HepG2 (cell line): ENCODE results near the gene ATP13A2. TPM values are rescaled to one million over a fixed set of nuclear protein-coding genes. Genes with fewer than 3 reads are reported as not detected.

Source experiments
- ATAC-seq: fragments of 200-7000 bp; cut with Tn5 transposase; 3 replicates; pipeline ENCODE4 v1.9.1; 2020; ENCODE audit warnings: mild to moderate bottlenecking, moderate library complexity
- BruUV-seq: library from RNA; stranded (reverse); fragments of 400-500 nt; replicated peaks from 2 replicates; lab custom pipeline; 2021; lab: Mats Ljungman, UMichigan
- CTCF ChIA-PET: fragments of 300-600 bp; formaldehyde crosslinking; extraction: SDS; loops from one replicate; lab custom pipeline; 2021; ENCODE audit warnings: low total read pairs, inconsistent platforms, low intra/inter-chr PET ratio; lab: Yijun Ruan, JAX
- POLR2A ChIA-PET: fragments of 350-600 bp; sonication (Branson Sonifier 250); formaldehyde crosslinking; loops from one replicate; lab custom pipeline; 2020; ENCODE audit warnings: antibody characterized with exemption, inconsistent platforms; lab: Yijun Ruan, JAX
- DNase-seq: peaks from one replicate; pipeline ENCODE4 v3.0.0-alpha.2; 2015; ENCODE audit warnings: low spot score
- FAIRE-seq: peaks from 3 replicates; lab custom pipeline; 2011; peaks lifted over from hg19 to GRCh38; lab: Jason Lieb, UNC
- H2AFZ ChIP-seq: one replicate; pipeline ENCODE4 v1.6.1; 2011; ENCODE audit warnings: low read length, inconsistent platforms
- H3K27ac ChIP-seq: fragments of 300-600 bp; 3 replicates; pipeline ENCODE4 v1.8.0; 2011; ENCODE audit warnings: mixed run types, mild to moderate bottlenecking, mixed read lengths, low read length, inconsistent platforms; ENCODE audit not compliant: insufficient read depth; ENCODE audit errors: extremely low read length
- H3K27me3 ChIP-seq, 2 experiments: fragments of 200-600 bp in 1 of 2; 2 replicates in 1 of 2; 3 replicates in 1 of 2; pipeline versions ENCODE4 v1.6.0 to v1.8.0; 2011; ENCODE audit warnings: low read length in 2 of 2, mild to moderate bottlenecking in 2 of 2, moderate library complexity in 2 of 2, inconsistent platforms in 1 of 2; ENCODE audit not compliant: insufficient read depth in 2 of 2, control insufficient read depth in 1 of 2
- H3K36me3 ChIP-seq, 2 experiments: fragments of 200-600 bp in 1 of 2; replicated peaks in 1 of 2; 2 replicates in 1 of 2; 3 replicates in 1 of 2; pipeline versions ENCODE4 v1.5.1 to v1.8.0; 2011; ENCODE audit warnings: low read length in 2 of 2, inconsistent platforms in 1 of 2; ENCODE audit not compliant: insufficient read depth in 2 of 2, control insufficient read depth in 1 of 2
- H3K4me1 ChIP-seq: 2 replicates; pipeline ENCODE4 v1.5.1; 2012; ENCODE audit warnings: low read length, inconsistent platforms; ENCODE audit not compliant: insufficient read depth
- H3K4me2 ChIP-seq: 2 replicates; pipeline ENCODE4 v1.6.0; 2011; ENCODE audit warnings: low read depth, low read length, inconsistent platforms
- H3K4me3 ChIP-seq, 3 experiments: fragments of 200-600 bp in 1 of 3; sonication (generic), shearing (Covaris generic) in 1 of 3; replicated peaks in 1 of 3; 2 replicates each; pipeline ENCODE4 v1.5.1; 2011 to 2016; ENCODE audit warnings: low read length in 3 of 3, inconsistent platforms in 2 of 3, low read depth in 2 of 3, mild to moderate bottlenecking in 2 of 3, control low read depth in 1 of 3, mixed read lengths in 1 of 3; ENCODE audit not compliant: insufficient read depth in 1 of 3
- H3K79me2 ChIP-seq: one replicate; pipeline ENCODE4 v1.6.1; 2011; ENCODE audit warnings: low read length, inconsistent platforms; ENCODE audit not compliant: insufficient read depth
- H3K9ac ChIP-seq: 2 replicates; pipeline ENCODE4 v1.6.0; 2011; ENCODE audit warnings: mild to moderate bottlenecking, low read depth, low read length, inconsistent platforms; ENCODE audit not compliant: insufficient read depth
- H3K9me3 ChIP-seq: 2 replicates; pipeline ENCODE4 v1.5.1; 2012; ENCODE audit warnings: mild to moderate bottlenecking, low read length
- H4K20me1 ChIP-seq: 2 replicates; pipeline ENCODE4 v1.6.0; 2011; ENCODE audit warnings: inconsistent platforms, mild to moderate bottlenecking, low read length, moderate library complexity; ENCODE audit not compliant: insufficient read depth
- ETS1 ChIP-seq: sonication (generic); formaldehyde crosslinking; IDR thresholded peaks from 2 replicates; pipeline ENCODE4 v1.4.0; 2020; ENCODE audit warnings: missing genetic modification reagents
- HDAC1 ChIP-seq: sonication (generic); formaldehyde crosslinking; IDR thresholded peaks from 2 replicates; pipeline ENCODE4 v1.5.1; 2020; ENCODE audit warnings: mild to moderate bottlenecking, missing genetic modification reagents
- NFKB2 ChIP-seq: sonication (generic); formaldehyde crosslinking; IDR thresholded peaks from 2 replicates; pipeline ENCODE4 v1.4.0; 2020; ENCODE audit warnings: missing genetic modification reagents, borderline replicate concordance
- NKX3-1 ChIP-seq: sonication (generic); formaldehyde crosslinking; IDR thresholded peaks from 2 replicates; pipeline ENCODE4 v1.5.0; 2020; ENCODE audit warnings: missing genetic modification reagents
- TEAD2 ChIP-seq: sonication (generic); formaldehyde crosslinking; IDR thresholded peaks from 2 replicates; pipeline ENCODE4 v1.9.0; 2021; ENCODE audit warnings: missing genetic modification reagents
- TFE3 ChIP-seq: IDR thresholded peaks from 2 replicates; pipeline ENCODE4 v1.6.1; 2016
- ZFX ChIP-seq: sonication (generic); formaldehyde crosslinking; IDR thresholded peaks from 2 replicates; pipeline ENCODE4 v1.4.0; 2020; ENCODE audit warnings: mild to moderate bottlenecking, low read depth, missing genetic modification reagents, moderate library complexity
- ZNF253 ChIP-seq: sonication (generic); formaldehyde crosslinking; IDR thresholded peaks from 2 replicates; pipeline ENCODE4 v1.8.0; 2022; ENCODE audit warnings: mild to moderate bottlenecking, missing genetic modification reagents, borderline replicate concordance
- ZNF326 ChIP-seq: sonication (generic); formaldehyde crosslinking; IDR thresholded peaks from 2 replicates; pipeline ENCODE4 v1.4.0; 2020; ENCODE audit warnings: missing genetic modification reagents, borderline replicate concordance
- ZNF644 ChIP-seq: IDR thresholded peaks from 2 replicates; pipeline ENCODE4 v1.6.1; 2016; ENCODE audit warnings: low read depth
- ZNF841 ChIP-seq: sonication (generic); formaldehyde crosslinking; IDR thresholded peaks from 2 replicates; pipeline ENCODE4 v1.8.1; 2023; ENCODE audit warnings: missing genetic modification reagents, borderline replicate concordance
- WGBS: methylation state at CpG from one replicate; pipeline ENCODE4 v1.1.6; 2017; ENCODE audit warnings: low lambda C conversion rate; 5-methylcytosine and 5-hydroxymethylcytosine counted together
- in situ Hi-C: cut with HindIII; loops from 2 replicates; pipeline ENCODE4 v1.10.0; 2017; ENCODE audit warnings: low pct_unique_long_range_greater_than_20kb; ENCODE audit not compliant: extremely low pct_ligation_motif_present
- intact Hi-C: fragments of 100-400 bp; cut with micrococcal nuclease; formaldehyde crosslinking; loops from one replicate; pipeline ENCODE4 v1.10.0; 2022; ENCODE audit not compliant: unreplicated experiment
- polyA plus RNA-seq, 8 experiments: library from polyadenylated mRNA; depleted of rRNA in 3 of 8; stranded (reverse) in 7 of 8; unstranded in 1 of 8; fragments of >200 nt; fragmentation: Illumina TruSeq in 4 of 8; extraction: Trizol in 4 of 8; gene quantifications; 2 replicates each; pipeline versions ENCODE4 v1.2.1 to v1.2.3, GENCODE V29; 2011 to 2016; ENCODE audit warnings: low read depth in 4 of 8, missing spikeins in 1 of 8, mixed read lengths in 1 of 8; ENCODE audit not compliant: insufficient read depth in 1 of 8
- total RNA-seq, 5 experiments: library from RNA; depleted of rRNA; stranded (reverse); fragments of >200 nt; fragmentation: Illumina TruSeq; extraction: Trizol; gene quantifications; 2 replicates each; pipeline ENCODE4 v1.2.3, GENCODE V29; 2016; ENCODE audit warnings: low read depth in 1 of 5
- TF ChIP-seq, protein P1 (sequence below): sonication (generic); formaldehyde crosslinking; IDR thresholded peaks from 2 replicates; pipeline ENCODE4 v1.4.0; 2020; ENCODE audit warnings: missing genetic modification reagents, borderline replicate concordance
- TF ChIP-seq, protein P2 (sequence below): sonication (generic); formaldehyde crosslinking; IDR thresholded peaks from 2 replicates; pipeline ENCODE4 v1.9.0; 2022; ENCODE audit warnings: low read depth, missing genetic modification reagents

The ATP13A2 gene
- total and polyA plus RNA-seq, 2 of the 13 experiments (the other 11 are each of a cell fraction or from before 2014, with no cell fraction given): 13.2 to 16.2 TPM

DNA sequence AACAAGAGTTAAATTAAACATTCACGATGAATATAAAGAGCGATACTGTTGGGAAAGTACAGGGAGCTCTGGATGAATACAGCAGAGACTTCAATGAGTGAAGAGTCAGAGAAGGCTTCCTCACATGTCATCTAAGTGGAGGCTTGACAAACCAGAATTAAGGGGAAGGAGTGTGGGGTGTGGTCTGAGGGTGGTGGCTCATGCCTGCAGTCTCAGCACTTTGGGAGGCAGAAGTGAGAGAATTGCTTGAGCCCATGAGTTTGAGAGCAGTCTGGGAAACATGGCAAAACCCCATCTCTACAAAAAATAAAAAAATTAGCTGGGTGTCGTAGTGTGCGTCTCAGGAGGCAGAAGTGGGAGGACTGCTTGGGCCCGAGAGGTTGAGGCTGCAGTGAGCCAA is 33.4 kb upstream of the ATP13A2 start:
- CTCF ChIA-PET: interaction anchor here (2.4 to 2.9 kb wide), 2 partner anchors 81 to 93 kb away, joined by 11 to 26 read pairs; no protein-coding TSS in a partner anchor
- no peak for TF ChIP-seq ZNF326 (CRISPR knock-in tag)
- H3K27ac ChIP-seq: no peak overlapping the region
- no TSS peak for BruUV-seq
- no peaks in the 10 kb centered on the region for H4K20me1 ChIP-seq
- no peaks in the 10 kb centered on the region for H3K9me3 ChIP-seq
- DNase-seq (no peak), ATAC-seq (no peak), FAIRE-seq (no peak)
- H3K4me2 ChIP-seq: no peak overlapping the region
- WGBS: 76% methylated on average over 5 of the region's 5 CpGs
- 0 out of 2 replicates have a peak, but pooled peaks cover 5% of the 10 kb centered on the region for H3K4me1 ChIP-seq
- H3K79me2 ChIP-seq: peaks cover 8% of the 10 kb centered on the region
- no peak overlapping the region for H3K9ac ChIP-seq
- intact Hi-C loops: no loop called here
- in situ Hi-C loops: loop anchor here (5.0 kb wide), 1 partner anchor 88 kb away; no protein-coding TSS in a partner anchor
- H2AFZ ChIP-seq: no peak overlapping the region
- H3K4me3 ChIP-seq: no peak overlapping the region
- POLR2A ChIA-PET: no interaction called here
- H3K27me3 ChIP-seq: no peaks in the 10 kb centered on the region
- H3K36me3 ChIP-seq: peaks cover 9 to 41% of the 10 kb centered on the region in 2 experiments

- H3K27ac ChIP-seq: no peak overlapping the region
- FAIRE-seq: no peak
- in situ Hi-C loops (no loop called here), intact Hi-C loops (no loop called here)
- H3K9me3 ChIP-seq: no peaks in the 10 kb centered on the region
- no peak overlapping the region for H3K9ac ChIP-seq
- H4K20me1 ChIP-seq: no peaks in the 10 kb centered on the region
- no peak overlapping the region for H2AFZ ChIP-seq
- no peak for DNase-seq
- ATAC-seq: no peak
- no TSS peak for BruUV-seq
- no peaks in the 10 kb centered on the region for H3K27me3 ChIP-seq
- peaks cover 6% of the 10 kb centered on the region for H3K79me2 ChIP-seq
- 73% methylated on average over 5 of the region's 5 CpGs for WGBS
- no peak overlapping the region for H3K4me2 ChIP-seq
- H3K4me1 ChIP-seq: 0 out of 2 replicates have a peak, but pooled peaks cover 5% of the 10 kb centered on the region
- POLR2A ChIA-PET: no interaction called here
- H3K4me3 ChIP-seq: no peak overlapping the region
- peaks cover 11 to 47% of the 10 kb centered on the region in 2 experiments for H3K36me3 ChIP-seq
- CTCF ChIA-PET: no interaction called here
- TF ChIP-seq NFKB2: no peak
- TF ChIP-seq, protein P1, sequence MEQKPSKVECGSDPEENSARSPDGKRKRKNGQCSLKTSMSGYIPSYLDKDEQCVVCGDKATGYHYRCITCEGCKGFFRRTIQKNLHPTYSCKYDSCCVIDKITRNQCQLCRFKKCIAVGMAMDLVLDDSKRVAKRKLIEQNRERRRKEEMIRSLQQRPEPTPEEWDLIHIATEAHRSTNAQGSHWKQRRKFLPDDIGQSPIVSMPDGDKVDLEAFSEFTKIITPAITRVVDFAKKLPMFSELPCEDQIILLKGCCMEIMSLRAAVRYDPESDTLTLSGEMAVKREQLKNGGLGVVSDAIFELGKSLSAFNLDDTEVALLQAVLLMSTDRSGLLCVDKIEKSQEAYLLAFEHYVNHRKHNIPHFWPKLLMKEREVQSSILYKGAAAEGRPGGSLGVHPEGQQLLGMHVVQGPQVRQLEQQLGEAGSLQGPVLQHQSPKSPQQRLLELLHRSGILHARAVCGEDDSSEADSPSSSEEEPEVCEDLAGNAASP (CRISPR knock-in tag): no peak
- no peak for TF ChIP-seq ZNF644
- no peak for TF ChIP-seq TFE3 (CRISPR knock-in tag)
- TF ChIP-seq TEAD2 (CRISPR knock-in tag): no peak
- no peak for TF ChIP-seq HDAC1 (CRISPR knock-in tag)
- no peak for TF ChIP-seq ZFX (CRISPR knock-in tag)
- TF ChIP-seq NKX3-1 (CRISPR knock-in tag): no peak
- no peak for TF ChIP-seq ZNF253
- no peak for TF ChIP-seq ZNF841 (CRISPR knock-in tag)
- TF ChIP-seq, protein P2, sequence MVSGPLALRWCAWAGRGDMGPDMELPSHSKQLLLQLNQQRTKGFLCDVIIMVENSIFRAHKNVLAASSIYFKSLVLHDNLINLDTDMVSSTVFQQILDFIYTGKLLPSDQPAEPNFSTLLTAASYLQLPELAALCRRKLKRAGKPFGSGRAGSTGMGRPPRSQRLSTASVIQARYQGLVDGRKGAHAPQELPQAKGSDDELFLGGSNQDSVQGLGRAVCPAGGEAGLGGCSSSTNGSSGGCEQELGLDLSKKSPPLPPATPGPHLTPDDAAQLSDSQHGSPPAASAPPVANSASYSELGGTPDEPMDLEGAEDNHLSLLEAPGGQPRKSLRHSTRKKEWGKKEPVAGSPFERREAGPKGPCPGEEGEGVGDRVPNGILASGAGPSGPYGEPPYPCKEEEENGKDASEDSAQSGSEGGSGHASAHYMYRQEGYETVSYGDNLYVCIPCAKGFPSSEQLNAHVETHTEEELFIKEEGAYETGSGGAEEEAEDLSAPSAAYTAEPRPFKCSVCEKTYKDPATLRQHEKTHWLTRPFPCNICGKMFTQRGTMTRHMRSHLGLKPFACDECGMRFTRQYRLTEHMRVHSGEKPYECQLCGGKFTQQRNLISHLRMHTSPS: no peak
- no peak for TF ChIP-seq ETS1 (CRISPR knock-in tag)
Measured at GRCh38 chr1:17043676-17044075, 31.9 kb upstream of the ATP13A2 start.
